ENCODE data around the gene DEGS2. TPM values are rescaled to one million over a fixed set of nuclear protein-coding genes. Genes with fewer than 3 reads are reported as not detected.

DEGS2 gene
- total and polyA plus RNA-seq, 12 donors = 0.04 to 0.20 (median 0.10) TPM; not detected in 7

- WGBS, 2 donors = 82 to 91% methylated on average over 8 of the region's 8 CpGs
- TF ChIP-seq, protein P1, sequence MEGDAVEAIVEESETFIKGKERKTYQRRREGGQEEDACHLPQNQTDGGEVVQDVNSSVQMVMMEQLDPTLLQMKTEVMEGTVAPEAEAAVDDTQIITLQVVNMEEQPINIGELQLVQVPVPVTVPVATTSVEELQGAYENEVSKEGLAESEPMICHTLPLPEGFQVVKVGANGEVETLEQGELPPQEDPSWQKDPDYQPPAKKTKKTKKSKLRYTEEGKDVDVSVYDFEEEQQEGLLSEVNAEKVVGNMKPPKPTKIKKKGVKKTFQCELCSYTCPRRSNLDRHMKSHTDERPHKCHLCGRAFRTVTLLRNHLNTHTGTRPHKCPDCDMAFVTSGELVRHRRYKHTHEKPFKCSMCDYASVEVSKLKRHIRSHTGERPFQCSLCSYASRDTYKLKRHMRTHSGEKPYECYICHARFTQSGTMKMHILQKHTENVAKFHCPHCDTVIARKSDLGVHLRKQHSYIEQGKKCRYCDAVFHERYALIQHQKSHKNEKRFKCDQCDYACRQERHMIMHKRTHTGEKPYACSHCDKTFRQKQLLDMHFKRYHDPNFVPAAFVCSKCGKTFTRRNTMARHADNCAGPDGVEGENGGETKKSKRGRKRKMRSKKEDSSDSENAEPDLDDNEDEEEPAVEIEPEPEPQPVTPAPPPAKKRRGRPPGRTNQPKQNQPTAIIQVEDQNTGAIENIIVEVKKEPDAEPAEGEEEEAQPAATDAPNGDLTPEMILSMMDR (IDR thresholded peaks at IDR 0.05) = no peak
- Histone ChIP-seq H3K4me1 (peaks cover 13 to 30% (median 21%) of the 10 kb centered on the region in 9 donors), H3K9me3 (no peaks in the 10 kb centered on the region), H3K4me3 (no peak overlapping the region), H3K36me3 (peaks cover 0 to 85% (median 9%) of the 10 kb centered on the region in 9 donors), H3K27me3 (no peaks in the 10 kb centered on the region), H3K27ac (no peak overlapping the region)
- DNase-seq (no peak), ATAC-seq (no peak)
- intact Hi-C loops (cut with DNase I) = no loop called here
Measured at GRCh38 chr14:100138082-100138787, 21.2 kb downstream of the DEGS2 start.

DNA sequence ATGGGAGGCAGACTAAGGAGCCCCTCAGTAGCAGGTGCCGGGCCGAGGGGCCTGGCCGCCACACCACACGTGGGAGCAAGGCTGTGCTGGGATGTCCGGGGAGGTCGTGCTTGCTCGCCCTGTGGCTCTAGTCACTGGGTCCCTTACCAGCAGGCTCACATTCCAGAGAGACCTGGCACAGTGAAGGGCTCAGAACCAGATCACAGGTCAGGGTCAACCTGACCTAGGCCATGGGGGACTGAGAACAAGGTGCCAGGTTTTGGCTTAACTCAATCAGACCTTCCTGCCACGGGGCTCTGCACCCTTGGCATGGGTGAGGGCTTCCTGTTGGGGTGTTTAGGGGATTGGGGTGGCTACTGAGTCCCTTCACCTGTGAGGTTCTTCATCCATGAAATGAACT, 22.3 kb downstream of the DEGS2 start:
- TF ChIP-seq, protein P1 (IDR thresholded peaks at IDR 0.05) = no peak
- H3K4me3 ChIP-seq = no peak overlapping the region
- no peaks in the 10 kb centered on the region for H3K9me3 ChIP-seq
- peaks cover 0 to 90% (median 9%) of the 10 kb centered on the region in 9 donors for H3K36me3 ChIP-seq
- H3K27ac ChIP-seq = no peak overlapping the region
- intact Hi-C loops (cut with DNase I) = no loop called here
- 77 to 94% methylated on average over 8 of the region's 8 CpGs for WGBS, 2 donors
- no peaks in the 10 kb centered on the region for H3K27me3 ChIP-seq
- DNase-seq (no peak), ATAC-seq (no peak)
- H3K4me1 ChIP-seq = peaks cover 7 to 22% (median 13%) of the 10 kb centered on the region in 9 donors

DNA sequence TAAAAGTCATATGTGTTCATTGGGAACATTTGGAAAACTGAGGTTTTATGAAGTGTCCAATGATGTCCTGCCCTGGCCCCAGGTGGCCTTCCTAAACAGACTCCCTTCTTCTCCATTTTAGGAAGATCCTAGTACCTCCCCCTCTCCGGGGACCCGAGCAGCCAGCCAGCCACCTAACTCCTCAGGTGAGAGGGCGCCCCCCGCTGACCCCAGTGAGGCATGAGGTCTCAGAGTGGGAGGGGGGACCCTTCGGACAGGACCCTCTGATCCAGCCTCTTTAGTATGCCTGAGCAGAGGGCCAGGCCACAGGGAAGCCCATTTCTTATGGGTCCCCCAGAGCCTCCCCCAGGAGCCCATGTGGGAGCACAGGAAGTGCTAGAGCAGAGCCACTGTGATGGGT, 23.7 kb downstream of the DEGS2 start:
- Histone ChIP-seq H3K36me3 (peaks cover 0 to 90% (median 9%) of the 10 kb centered on the region in 9 donors), H3K9me3 (no peaks in the 10 kb centered on the region), H3K4me3 (no peak overlapping the region), H3K4me1 (peaks cover 0 to 9% (median 0%) of the 10 kb centered on the region in 9 donors), H3K27ac (no peak overlapping the region), H3K27me3 (no peaks in the 10 kb centered on the region)
- TF ChIP-seq, protein P1 (IDR thresholded peaks at IDR 0.05) = no peak
- WGBS, 2 donors = 92 to 95% methylated on average over 5 of the region's 5 CpGs
- intact Hi-C loops (cut with DNase I) = no loop called here
- DNase-seq (no peak), ATAC-seq (no peak)

GRCh38 chr14:100135073-100135472, 24.4 kb downstream of the DEGS2 start:
- 91 to 92% methylated on average over 9 of the region's 9 CpGs for whole genome bisulfite sequencing, 2 donors
- intact Hi-C loops (cut with DNase I) = no loop called here
- Histone ChIP-seq H3K4me1 (peaks cover 0 to 8% (median 0%) of the 10 kb centered on the region in 9 donors), H3K36me3 (peaks cover 0 to 94% (median 9%) of the 10 kb centered on the region in 9 donors), H3K27ac (no peak overlapping the region), H3K27me3 (no peaks in the 10 kb centered on the region), H3K4me3 (no peak overlapping the region), H3K9me3 (no peaks in the 10 kb centered on the region)
- no peak for ATAC-seq
- TF ChIP-seq, protein P1 (IDR thresholded peaks at IDR 0.05) = no peak
- DNase-seq = no peak
